Osteocyte (in vitro differentiated cells): ENCODE data around the gene PYGB. TPM values are rescaled to one million over a fixed set of nuclear protein-coding genes. Genes with fewer than 3 reads are reported as not detected.

Experiments
- DNase-seq: peaks from one replicate; pipeline ENCODE4 v3.0.0; 2021; ENCODE audit warnings: mixed read lengths; ENCODE audit not compliant: unreplicated experiment; ENCODE audit errors: extremely low spot score
- H3K27ac Mint-ChIP-seq: one replicate; pipeline ENCODE4 v1.8.0; 2021; ENCODE audit warnings: mild to moderate bottlenecking, mixed read lengths; ENCODE audit not compliant: unreplicated experiment
- H3K27me3 Mint-ChIP-seq: one replicate; pipeline ENCODE4 v1.8.0; 2021; ENCODE audit warnings: mixed read lengths; ENCODE audit not compliant: unreplicated experiment
- H3K36me3 Mint-ChIP-seq: one replicate; pipeline ENCODE4 v1.8.0; 2021; ENCODE audit warnings: mixed read lengths; ENCODE audit not compliant: unreplicated experiment
- H3K4me1 Mint-ChIP-seq: one replicate; pipeline ENCODE4 v1.8.0; 2021; ENCODE audit warnings: mixed read lengths; ENCODE audit not compliant: unreplicated experiment
- H3K4me3 Mint-ChIP-seq: one replicate; pipeline ENCODE4 v1.8.0; 2021; ENCODE audit warnings: mild to moderate bottlenecking, moderate library complexity, mixed read lengths; ENCODE audit not compliant: unreplicated experiment
- H3K9me3 Mint-ChIP-seq: one replicate; pipeline ENCODE4 v1.8.0; 2021; ENCODE audit warnings: mixed read lengths; ENCODE audit not compliant: unreplicated experiment
- CTCF ChIP-seq: fragments of 200-600 bp; sonication (generic); IDR thresholded peaks from 2 replicates; pipeline ENCODE4 v1.5.0; 2021; ENCODE audit warnings: antibody characterized with exemption, mild to moderate bottlenecking, moderate library complexity
- total RNA-seq: library from RNA; stranded (reverse); gene quantifications from 2 replicates; pipeline ENCODE4 v1.2.1, GENCODE V29; 2021

The PYGB gene
- total RNA-seq, 1 donor from 2014 or later, result 234 TPM

GRCh38 chr20:25273541-25274358, 25.9 kb downstream of the PYGB start:
- Mint-ChIP-seq H3K9me3 (no peaks in the 10 kb centered on the region), H3K4me1 (no peaks in the 10 kb centered on the region), H3K36me3 (peaks cover 62% of the 10 kb centered on the region), H3K27ac (no peak overlapping the region), H3K4me3 (no peak overlapping the region), H3K27me3 (no peaks in the 10 kb centered on the region)
- DNase-seq, result no peak
- TF ChIP-seq CTCF, result no peak

GRCh38 chr20:25274481-25274880, 26.6 kb downstream of the PYGB start:
- no peaks in the 10 kb centered on the region for H3K27me3 Mint-ChIP-seq
- no peak overlapping the region for H3K4me3 Mint-ChIP-seq
- TF ChIP-seq CTCF, result no peak
- no peak overlapping the region for H3K27ac Mint-ChIP-seq
- no peaks in the 10 kb centered on the region for H3K4me1 Mint-ChIP-seq
- DNase-seq, result no peak
- no peaks in the 10 kb centered on the region for H3K9me3 Mint-ChIP-seq
- peaks cover 56% of the 10 kb centered on the region for H3K36me3 Mint-ChIP-seq

- Mint-ChIP-seq H3K4me3 (no peak overlapping the region), H3K27ac (no peak overlapping the region), H3K27me3 (no peaks in the 10 kb centered on the region), H3K36me3 (peaks cover 51% of the 10 kb centered on the region), H3K4me1 (no peaks in the 10 kb centered on the region), H3K9me3 (no peaks in the 10 kb centered on the region)
- no peak for TF ChIP-seq CTCF
- DNase-seq, result no peak
Measured at GRCh38 chr20:25274891-25275812, 27.3 kb downstream of the PYGB start.

- no peak for DNase-seq
- Mint-ChIP-seq H3K27ac (no peak overlapping the region), H3K36me3 (peaks cover 51% of the 10 kb centered on the region), H3K9me3 (no peaks in the 10 kb centered on the region), H3K4me1 (no peaks in the 10 kb centered on the region), H3K4me3 (no peak overlapping the region), H3K27me3 (no peaks in the 10 kb centered on the region)
- no peak for TF ChIP-seq CTCF
Measured at GRCh38 chr20:25275813-25276532, 28.1 kb downstream of the PYGB start.
